Measurements from ENCODE around the gene ACADS.

DNA sequence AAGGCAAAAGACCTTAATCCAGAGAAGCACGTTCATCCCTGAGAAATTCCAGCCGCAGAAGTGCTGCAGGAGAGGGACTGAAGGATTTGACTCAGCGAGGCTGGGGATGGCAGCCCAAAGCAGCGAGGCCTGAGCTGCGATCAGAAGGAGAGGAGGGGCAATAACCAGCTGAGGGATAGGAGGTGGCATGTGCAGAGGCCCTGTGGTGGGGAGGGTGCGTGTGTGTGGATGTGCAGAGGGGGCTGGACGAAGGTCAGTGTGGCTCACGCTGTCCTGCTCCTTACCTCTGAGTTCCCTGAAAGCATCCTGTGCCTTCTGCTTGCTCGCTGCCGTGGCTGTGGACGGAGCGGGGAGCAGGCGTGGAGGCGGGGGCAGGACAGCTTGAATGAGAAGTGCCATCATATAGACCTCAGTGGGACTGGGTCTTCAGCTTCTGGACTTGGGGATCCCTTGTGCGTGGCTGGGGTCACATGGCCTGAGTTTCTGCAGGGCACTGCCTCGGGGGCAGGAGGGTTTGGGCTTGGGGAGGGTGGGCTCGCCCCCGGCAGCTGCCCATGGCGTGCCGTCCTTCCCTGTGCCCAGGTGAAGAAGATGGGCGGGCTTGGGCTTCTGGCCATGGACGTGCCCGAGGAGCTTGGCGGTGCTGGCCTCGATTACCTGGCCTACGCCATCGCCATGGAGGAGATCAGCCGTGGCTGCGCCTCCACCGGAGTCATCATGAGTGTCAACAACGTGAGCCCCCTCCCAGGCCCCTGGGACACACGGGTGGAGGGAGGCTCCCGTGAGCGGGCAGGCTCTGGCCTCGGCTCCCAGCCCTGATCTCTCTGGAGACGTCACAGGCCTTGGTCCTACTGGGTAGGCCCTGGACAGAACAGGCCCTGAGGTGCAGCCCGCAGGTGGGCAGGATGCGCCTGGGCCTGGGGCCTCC lies 11.0 kb downstream of the ACADS start:
- TF ChIP-seq ZNF121 (tag by site-specific recombination; IDR thresholded peaks at IDR 0.05), result no peak
- no peak for TF ChIP-seq ZNF169 (tag by site-specific recombination; IDR thresholded peaks at IDR 0.05)

Measured in HEK293 (cell line).